Stimulated activated CD8-positive, alpha-beta memory T cell treated with anti-CD3 and anti-CD28 coated beads, Interleukin-2, amount 100 ng/mL, for 1 hour (primary cell): Measurements from ENCODE around the gene MTMR6.

Experiments
- DNase-seq, 2 donors: peaks; one replicate each; pipeline ENCODE4 v3.0.0-alpha.2; 2020; ENCODE audit warnings: low read depth in 2 of 2

Gene MTMR6

GRCh38 chr13:25217023-25217885 is 70.0 kb downstream of the MTMR6 start:
- no peak for DNase-seq

GRCh38 chr13:25215253-25215575 is 72.1 kb downstream of the MTMR6 start:
- no peak for DNase-seq

- no peak for DNase-seq
These were observed 72.6 kb downstream of the MTMR6 start for GRCh38 chr13:25214491-25215252.

GRCh38 chr13:25213715-25214114 is 73.6 kb downstream of the MTMR6 start:
- DNase-seq: no peak

- DNase-seq: no peak
These were observed 76.3 kb downstream of the MTMR6 start for GRCh38 chr13:25210842-25211569.

- no peak for DNase-seq
These were observed 79.9 kb downstream of the MTMR6 start for GRCh38 chr13:25207291-25207810.

GRCh38 chr13:25204863-25205262 is 82.4 kb downstream of the MTMR6 start:
- DNase-seq: no peak

- DNase-seq: no peak
These were observed 84.1 kb downstream of the MTMR6 start for GRCh38 chr13:25203127-25203740.

- DNase-seq: no peak
These were observed 86.5 kb downstream of the MTMR6 start for GRCh38 chr13:25200783-25201182.

GRCh38 chr13:25198647-25199046 is 88.6 kb downstream of the MTMR6 start:
- DNase-seq: no peak

GRCh38 chr13:25196971-25197370 is 90.3 kb downstream of the MTMR6 start:
- DNase-seq: no peak
